ENCODE results near the gene IL4I1.
"Not testable (repeated sequence)": the region's sequence is repeated elsewhere in the genome, so short reads cannot be mapped to it uniquely, and the experiment has no call there.

IL4I1 gene

DNA sequence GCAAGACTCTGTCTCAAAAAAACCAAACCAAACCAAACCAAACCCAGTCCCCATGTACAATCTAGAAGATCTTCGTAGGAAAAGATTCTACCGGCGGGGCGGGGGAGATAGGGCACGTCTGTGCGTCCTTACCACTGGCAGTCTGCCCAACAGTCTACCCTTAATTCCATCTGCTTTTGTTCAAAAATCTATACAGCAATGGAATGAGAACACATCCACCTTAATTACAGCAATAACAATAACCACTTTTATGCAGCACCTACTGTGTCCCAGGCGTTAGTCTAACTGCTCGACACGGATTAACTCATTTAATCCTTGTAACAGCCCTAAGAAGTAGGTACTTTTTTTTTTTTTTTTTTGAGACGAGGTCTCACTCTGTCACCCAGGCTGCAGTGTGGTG lies 29.8 kb upstream of the IL4I1 start:
- no peak overlapping the region for H4K5ac ChIP-seq (ENCODE audit: low read length)
- H3K27ac ChIP-seq (ENCODE audit: low read depth, low read length) = no peak overlapping the region
- no peak overlapping the region for H2BK120ac ChIP-seq (ENCODE audit: low read depth, low read length)
- H3K4me3 ChIP-seq (ENCODE audit: low read length) = no peak overlapping the region
- DNase-seq = no peak
- no peak overlapping the region for H2BK15ac ChIP-seq (replicated peaks; ENCODE audit: low read depth)
- no peak overlapping the region for H3K4me2 ChIP-seq (ENCODE audit: low read length)
- H3K18ac ChIP-seq (ENCODE audit: low read length) = no peak overlapping the region
- no peak overlapping the region for H3K9ac ChIP-seq (ENCODE audit: low read length)
- H2AK5ac ChIP-seq (ENCODE audit: low read length) = no peak overlapping the region
- H3K79me1 ChIP-seq (ENCODE audit: low read length) = peaks cover 31% of the 10 kb centered on the region
- H3K4me1 ChIP-seq (ENCODE audit: control insufficient read depth, low read depth, low read length) = peaks cover 7% of the 10 kb centered on the region
- no peak overlapping the region for H4K8ac ChIP-seq (ENCODE audit: low read depth, low read length)
- no CpG with 5 or more reads among the region's 10 CpGs for WGBS (ENCODE audit: extremely low coverage, insufficient coverage, low lambda C conversion rate)
- peaks cover 21% of the 10 kb centered on the region for H3K36me3 ChIP-seq (ENCODE audit: control insufficient read depth, insufficient read depth, low read length)
- H3K4ac ChIP-seq (ENCODE audit: low read depth, low read length) = no peak overlapping the region
- no peak overlapping the region for H2BK5ac ChIP-seq (ENCODE audit: low read length)
- no peak overlapping the region for H3K23ac ChIP-seq (ENCODE audit: low read length)
- H3K56ac ChIP-seq (ENCODE audit: low read length) = no peak overlapping the region
- H3K27me3 ChIP-seq (ENCODE audit: insufficient read depth, low read length, poor library complexity) = no peaks in the 10 kb centered on the region
- peaks cover 66% of the 10 kb centered on the region for H3K79me2 ChIP-seq (ENCODE audit: control insufficient read depth, insufficient read depth, low read length)

DNA sequence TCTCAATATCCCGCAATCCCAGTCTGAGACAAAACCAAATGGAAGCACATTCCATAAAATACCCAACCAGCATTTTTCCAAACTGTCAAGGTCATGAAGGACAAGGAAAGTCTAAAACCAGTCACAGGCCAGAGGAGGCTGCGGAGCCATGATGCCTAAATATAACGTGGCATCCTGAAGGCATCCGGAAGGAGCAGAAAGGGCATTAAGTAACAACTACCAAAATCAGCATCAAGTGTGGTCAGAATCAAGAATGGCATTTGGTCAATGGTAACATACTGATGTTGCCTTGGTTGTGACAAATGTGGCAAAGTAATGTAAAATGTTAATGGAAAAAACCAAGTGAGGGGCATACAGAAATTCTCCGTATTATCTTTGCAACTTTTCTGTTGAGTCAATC lies 28.8 kb upstream of the IL4I1 start:
- DNase-seq = no peak
- H4K8ac ChIP-seq (ENCODE audit: low read depth, low read length) = no peak overlapping the region
- no peak overlapping the region for H2AK5ac ChIP-seq (ENCODE audit: low read length)
- no peak overlapping the region for H2BK5ac ChIP-seq (ENCODE audit: low read length)
- no peak overlapping the region for H2BK120ac ChIP-seq (ENCODE audit: low read depth, low read length)
- no peak overlapping the region for H3K23ac ChIP-seq (ENCODE audit: low read length)
- H3K79me1 ChIP-seq (ENCODE audit: low read length) = peaks cover 32% of the 10 kb centered on the region
- peaks cover 7% of the 10 kb centered on the region for H3K4me1 ChIP-seq (ENCODE audit: control insufficient read depth, low read depth, low read length)
- H3K4me2 ChIP-seq (ENCODE audit: low read length) = no peak overlapping the region
- H3K9ac ChIP-seq (ENCODE audit: low read length) = no peak overlapping the region
- no peak overlapping the region for H3K18ac ChIP-seq (ENCODE audit: low read length)
- H3K4ac ChIP-seq (ENCODE audit: low read depth, low read length) = no peak overlapping the region
- no peaks in the 10 kb centered on the region for H3K27me3 ChIP-seq (ENCODE audit: insufficient read depth, low read length, poor library complexity)
- no CpG with 5 or more reads among the region's 5 CpGs for WGBS (ENCODE audit: extremely low coverage, insufficient coverage, low lambda C conversion rate)
- peaks cover 72% of the 10 kb centered on the region for H3K79me2 ChIP-seq (ENCODE audit: control insufficient read depth, insufficient read depth, low read length)
- no peak overlapping the region for H4K5ac ChIP-seq (ENCODE audit: low read length)
- H3K56ac ChIP-seq (ENCODE audit: low read length) = no peak overlapping the region
- H3K27ac ChIP-seq (ENCODE audit: low read depth, low read length) = no peak overlapping the region
- peaks cover 21% of the 10 kb centered on the region for H3K36me3 ChIP-seq (ENCODE audit: control insufficient read depth, insufficient read depth, low read length)
- no peak overlapping the region for H3K4me3 ChIP-seq (ENCODE audit: low read length)
- H2BK15ac ChIP-seq (replicated peaks; ENCODE audit: low read depth) = no peak overlapping the region

DNA sequence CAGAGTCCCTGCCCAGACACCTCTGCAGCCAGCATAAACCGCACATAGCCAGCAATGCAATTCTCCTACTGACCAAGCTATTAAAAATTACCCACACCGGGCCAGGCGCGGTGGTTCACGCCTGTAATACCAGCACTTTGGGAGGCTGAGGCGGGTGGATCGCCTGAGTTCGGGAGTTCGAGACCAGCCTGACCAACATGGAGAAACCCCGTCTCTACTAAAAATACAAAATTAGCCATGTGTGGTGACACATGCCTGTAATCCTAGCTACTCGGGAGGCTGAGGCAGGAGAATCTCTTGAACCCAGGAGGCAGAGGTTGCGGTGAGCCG lies 28.2 kb upstream of the IL4I1 start:
- not testable (repeated sequence) for H3K4me1 ChIP-seq (ENCODE audit: control insufficient read depth, low read depth, low read length); H3K56ac ChIP-seq (ENCODE audit: low read length); H3K4me2 ChIP-seq (ENCODE audit: low read length); H3K23ac ChIP-seq (ENCODE audit: low read length); H3K4me3 ChIP-seq (ENCODE audit: low read length); DNase-seq; H3K9ac ChIP-seq (ENCODE audit: low read length); H3K4ac ChIP-seq (ENCODE audit: low read depth, low read length); H4K8ac ChIP-seq (ENCODE audit: low read depth, low read length); H2BK120ac ChIP-seq (ENCODE audit: low read depth, low read length); H2BK15ac ChIP-seq (replicated peaks; ENCODE audit: low read depth); H3K27ac ChIP-seq (ENCODE audit: low read depth, low read length); H4K5ac ChIP-seq (ENCODE audit: low read length); H3K18ac ChIP-seq (ENCODE audit: low read length); H3K27me3 ChIP-seq (ENCODE audit: insufficient read depth, low read length, poor library complexity); H2AK5ac ChIP-seq (ENCODE audit: low read length); H2BK5ac ChIP-seq (ENCODE audit: low read length)
- Histone ChIP-seq H3K79me2 (ENCODE audit: control insufficient read depth, insufficient read depth, low read length) (peaks cover 74% of the 10 kb centered on the region), H3K36me3 (ENCODE audit: control insufficient read depth, insufficient read depth, low read length) (peaks cover 21% of the 10 kb centered on the region), H3K79me1 (ENCODE audit: low read length) (peaks cover 34% of the 10 kb centered on the region)
- WGBS (ENCODE audit: extremely low coverage, insufficient coverage, low lambda C conversion rate) = no CpG with 5 or more reads among the region's 13 CpGs

GRCh38 chr19:49924004-49924880 lies 27.6 kb upstream of the IL4I1 start:
- Histone ChIP-seq H3K36me3 (ENCODE audit: control insufficient read depth, insufficient read depth, low read length) (peaks cover 21% of the 10 kb centered on the region), H3K79me1 (ENCODE audit: low read length) (peaks cover 37% of the 10 kb centered on the region), H3K27me3 (ENCODE audit: insufficient read depth, low read length, poor library complexity) (no peaks in the 10 kb centered on the region), H4K5ac (ENCODE audit: low read length) (no peak overlapping the region), H3K9ac (ENCODE audit: low read length) (no peak overlapping the region), H3K23ac (ENCODE audit: low read length) (no peak overlapping the region), H2BK5ac (ENCODE audit: low read length) (no peak overlapping the region), H3K4me2 (ENCODE audit: low read length) (no peak overlapping the region), H3K4me3 (ENCODE audit: low read length) (no peak overlapping the region), H2AK5ac (ENCODE audit: low read length) (no peak overlapping the region), H3K27ac (ENCODE audit: low read depth, low read length) (no peak overlapping the region), H4K8ac (ENCODE audit: low read depth, low read length) (no peak overlapping the region), H3K18ac (ENCODE audit: low read length) (no peak overlapping the region), H3K79me2 (ENCODE audit: control insufficient read depth, insufficient read depth, low read length) (peaks cover 77% of the 10 kb centered on the region), H3K4me1 (ENCODE audit: control insufficient read depth, low read depth, low read length) (peaks cover 7% of the 10 kb centered on the region), H3K4ac (ENCODE audit: low read depth, low read length) (no peak overlapping the region), H2BK120ac (ENCODE audit: low read depth, low read length) (no peak overlapping the region), H2BK15ac (replicated peaks; ENCODE audit: low read depth) (no peak overlapping the region), H3K56ac (ENCODE audit: low read length) (peak overlapping the region; percentile 57)
- peak; percentile 30 for DNase-seq
- WGBS (ENCODE audit: extremely low coverage, insufficient coverage, low lambda C conversion rate) = no CpG with 5 or more reads among the region's 25 CpGs

GRCh38 chr19:49923055-49924003 lies 26.6 kb upstream of the IL4I1 start:
- Histone ChIP-seq H3K18ac (ENCODE audit: low read length) (no peak overlapping the region), H2BK120ac (ENCODE audit: low read depth, low read length) (no peak overlapping the region), H2BK15ac (replicated peaks; ENCODE audit: low read depth) (no peak overlapping the region), H3K79me2 (ENCODE audit: control insufficient read depth, insufficient read depth, low read length) (peaks cover 73% of the 10 kb centered on the region), H3K9ac (ENCODE audit: low read length) (no peak overlapping the region), H3K56ac (ENCODE audit: low read length) (peak overlapping the region; percentile 25), H3K79me1 (ENCODE audit: low read length) (peaks cover 41% of the 10 kb centered on the region), H3K4me3 (ENCODE audit: low read length) (no peak overlapping the region), H3K4me1 (ENCODE audit: control insufficient read depth, low read depth, low read length) (peaks cover 7% of the 10 kb centered on the region), H2BK5ac (ENCODE audit: low read length) (no peak overlapping the region), H4K8ac (ENCODE audit: low read depth, low read length) (no peak overlapping the region), H3K4me2 (ENCODE audit: low read length) (no peak overlapping the region), H3K27ac (ENCODE audit: low read depth, low read length) (no peak overlapping the region), H4K5ac (ENCODE audit: low read length) (no peak overlapping the region), H3K23ac (ENCODE audit: low read length) (no peak overlapping the region), H2AK5ac (ENCODE audit: low read length) (no peak overlapping the region), H3K36me3 (ENCODE audit: control insufficient read depth, insufficient read depth, low read length) (peaks cover 24% of the 10 kb centered on the region), H3K4ac (ENCODE audit: low read depth, low read length) (no peak overlapping the region), H3K27me3 (ENCODE audit: insufficient read depth, low read length, poor library complexity) (no peaks in the 10 kb centered on the region)
- no peak for DNase-seq
- WGBS (ENCODE audit: extremely low coverage, insufficient coverage, low lambda C conversion rate) = no CpG with 5 or more reads among the region's 31 CpGs

Measured in mesendoderm (in vitro differentiated cells).